Fibroblast of lung (primary cell): ENCODE results near the gene POSTN. TPM values are rescaled to one million over a fixed set of nuclear protein-coding genes. Genes with fewer than 3 reads are reported as not detected.
A peak's percentile ranks its signal among the peaks of the same experiment; 100 is the strongest.

Source experiments
- DNase-seq, 2 donors: peaks; one replicate each; pipeline versions ENCODE4 v3.0.0 to v3.0.0-alpha.2; 2010; ENCODE audit warnings: low read depth in 2 of 2
- H2AFZ ChIP-seq: 2 replicates; pipeline ENCODE4 v1.5.1; 2012; ENCODE audit warnings: low read length, control low read depth, inconsistent platforms
- H3K27ac ChIP-seq: 2 replicates; pipeline ENCODE4 v1.5.1; 2011; ENCODE audit warnings: low read length, control low read depth; ENCODE audit not compliant: insufficient read depth
- H3K27me3 ChIP-seq: 2 replicates; pipeline ENCODE4 v1.5.1; 2011; ENCODE audit warnings: mild to moderate bottlenecking, low read length; ENCODE audit not compliant: control insufficient read depth, insufficient read depth
- H3K36me3 ChIP-seq: 2 replicates; pipeline ENCODE4 v1.5.1; 2011; ENCODE audit warnings: low read length; ENCODE audit not compliant: control insufficient read depth, insufficient read depth
- H3K4me1 ChIP-seq: 2 replicates; pipeline ENCODE4 v1.5.1; 2011; ENCODE audit warnings: low read length; ENCODE audit not compliant: control insufficient read depth, insufficient read depth; ENCODE audit errors: extremely low read depth
- H3K4me2 ChIP-seq: 2 replicates; pipeline ENCODE4 v1.5.1; 2011; ENCODE audit warnings: low read length, control low read depth; ENCODE audit not compliant: insufficient read depth; ENCODE audit errors: extremely low read depth
- H3K4me3 ChIP-seq, 4 experiments: fragments of 200-600 bp in 1 of 4; sonication (generic) in 1 of 4; replicated peaks in 1 of 4; 2 replicates each; pipeline ENCODE4 v1.5.1; 2011 to 2016; ENCODE audit warnings: low read length in 4 of 4, low read depth in 3 of 4, mild to moderate bottlenecking in 3 of 4, control low read depth in 2 of 4, inconsistent platforms in 1 of 4, mixed read lengths in 1 of 4; ENCODE audit not compliant: insufficient read depth in 1 of 4; ENCODE audit errors: control extremely low read depth in 1 of 4
- H3K79me2 ChIP-seq: 2 replicates; pipeline ENCODE4 v1.5.1; 2012; ENCODE audit warnings: mild to moderate bottlenecking, low read length, inconsistent platforms; ENCODE audit not compliant: control insufficient read depth, insufficient read depth
- H3K9ac ChIP-seq: 2 replicates; pipeline ENCODE4 v1.5.1; 2011; ENCODE audit warnings: mild to moderate bottlenecking, low read length, control low read depth; ENCODE audit not compliant: insufficient read depth
- H3K9me3 ChIP-seq: 2 replicates; pipeline ENCODE4 v1.5.1; 2012; ENCODE audit warnings: low read depth, low read length; ENCODE audit not compliant: control insufficient read depth, insufficient read depth
- H4K20me1 ChIP-seq: 2 replicates; pipeline ENCODE4 v1.5.1; 2011; ENCODE audit warnings: low read length; ENCODE audit not compliant: control insufficient read depth, insufficient read depth; ENCODE audit errors: extremely low read depth
- EZH2 ChIP-seq: IDR thresholded peaks from 2 replicates; pipeline ENCODE4 v1.5.1; 2012; ENCODE audit warnings: low read length, control low read depth, mild to moderate bottlenecking; ENCODE audit errors: missing control alignments
- polyA plus RNA-seq, 2 donors: library from polyadenylated mRNA; depleted of rRNA in 1 of 2; stranded (reverse) in 1 of 2; unstranded in 1 of 2; fragments of >200 nt; gene quantifications; 2 replicates each; pipeline ENCODE4 v1.2.1, GENCODE V29; 2011 to 2012; ENCODE audit warnings: missing spikeins in 1 of 2
- total RNA-seq: library from RNA; depleted of rRNA; stranded (reverse); fragments of >200 nt; gene quantifications from 2 replicates; pipeline ENCODE4 v1.2.1, GENCODE V29; 2014
- TF ChIP-seq, protein P1 (sequence below), 2 donors: IDR thresholded peaks in 1 of 2; conservative IDR thresholded peaks in 1 of 2; 1 replicate in 1 of 2; 2 replicates in 1 of 2; pipeline ENCODE4 v1.5.1; 2011 to 2012; ENCODE audit warnings: low read length in 2 of 2, control low read depth in 1 of 2, inconsistent platforms in 1 of 2, low read depth in 1 of 2, mild to moderate bottlenecking in 1 of 2

POSTN gene
- total and polyA plus RNA-seq, 2 donors (not counting 1 experiment from before 2014, with no cell fraction given), result 221 to 1,141 TPM

DNA sequence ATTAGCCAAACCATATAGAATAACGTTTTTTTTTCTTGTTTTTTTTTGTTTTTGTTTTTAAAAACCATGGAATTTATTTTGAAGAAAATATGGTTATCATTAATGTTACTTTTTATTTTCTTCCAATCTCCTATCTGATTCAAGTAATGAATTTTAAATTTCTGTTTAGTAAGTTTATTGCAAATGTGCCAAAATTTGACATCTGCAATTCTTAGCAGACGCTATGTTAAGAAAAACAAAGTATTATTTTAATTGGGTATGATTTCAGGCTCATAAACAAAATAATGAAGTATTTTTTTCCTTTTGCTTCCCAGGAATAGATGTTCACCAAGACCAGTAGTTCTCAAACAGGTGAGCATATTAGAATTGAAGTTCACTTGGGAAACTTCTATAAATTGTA is 63.1 kb downstream of the POSTN start:
- TF ChIP-seq, protein P1, sequence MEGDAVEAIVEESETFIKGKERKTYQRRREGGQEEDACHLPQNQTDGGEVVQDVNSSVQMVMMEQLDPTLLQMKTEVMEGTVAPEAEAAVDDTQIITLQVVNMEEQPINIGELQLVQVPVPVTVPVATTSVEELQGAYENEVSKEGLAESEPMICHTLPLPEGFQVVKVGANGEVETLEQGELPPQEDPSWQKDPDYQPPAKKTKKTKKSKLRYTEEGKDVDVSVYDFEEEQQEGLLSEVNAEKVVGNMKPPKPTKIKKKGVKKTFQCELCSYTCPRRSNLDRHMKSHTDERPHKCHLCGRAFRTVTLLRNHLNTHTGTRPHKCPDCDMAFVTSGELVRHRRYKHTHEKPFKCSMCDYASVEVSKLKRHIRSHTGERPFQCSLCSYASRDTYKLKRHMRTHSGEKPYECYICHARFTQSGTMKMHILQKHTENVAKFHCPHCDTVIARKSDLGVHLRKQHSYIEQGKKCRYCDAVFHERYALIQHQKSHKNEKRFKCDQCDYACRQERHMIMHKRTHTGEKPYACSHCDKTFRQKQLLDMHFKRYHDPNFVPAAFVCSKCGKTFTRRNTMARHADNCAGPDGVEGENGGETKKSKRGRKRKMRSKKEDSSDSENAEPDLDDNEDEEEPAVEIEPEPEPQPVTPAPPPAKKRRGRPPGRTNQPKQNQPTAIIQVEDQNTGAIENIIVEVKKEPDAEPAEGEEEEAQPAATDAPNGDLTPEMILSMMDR (conservative IDR thresholded peaks at IDR 0.05 in 1 of 2, IDR thresholded peaks at IDR 0.05 in 1 of 2; ENCODE audit: low read depth in 1 of 2, low read length in 2 of 2), result no peak
- no peak for TF ChIP-seq EZH2
- H3K9ac ChIP-seq, result no peak overlapping the region

DNA sequence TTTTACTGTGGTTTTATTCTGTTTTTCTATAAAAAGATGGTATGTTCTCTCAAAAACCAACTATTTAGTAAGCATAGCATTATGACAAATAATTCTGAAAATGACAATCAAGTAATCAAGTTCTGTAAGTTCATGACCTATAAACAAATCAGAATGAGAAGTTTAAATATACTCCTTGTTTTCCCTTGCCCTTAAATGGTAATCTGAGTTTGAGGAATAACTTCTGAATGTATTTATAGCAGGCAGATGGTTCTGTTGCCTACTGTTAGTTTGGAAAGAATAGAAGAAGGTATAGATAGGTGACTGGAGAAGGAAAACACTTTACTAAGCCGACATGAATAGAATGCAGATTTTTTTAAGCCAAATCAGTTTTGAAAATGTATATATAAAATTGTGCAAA is 63.9 kb downstream of the POSTN start:
- no peak overlapping the region for H2AFZ ChIP-seq
- H3K4me1 ChIP-seq, result peaks cover 5% of the 10 kb centered on the region
- H3K4me3 ChIP-seq, result no peak overlapping the region
- H3K9me3 ChIP-seq, result no peaks in the 10 kb centered on the region
- H4K20me1 ChIP-seq, result no peaks in the 10 kb centered on the region
- no peak overlapping the region for H3K4me2 ChIP-seq
- H3K27ac ChIP-seq, result peak overlapping the region; percentile 82
- H3K9ac ChIP-seq, result no peak overlapping the region
- no peaks in the 10 kb centered on the region for H3K27me3 ChIP-seq
- H3K36me3 ChIP-seq, result no peaks in the 10 kb centered on the region
- no peaks in the 10 kb centered on the region for H3K79me2 ChIP-seq
- TF ChIP-seq, protein P1 (conservative IDR thresholded peaks at IDR 0.05 in 1 of 2, IDR thresholded peaks at IDR 0.05 in 1 of 2; ENCODE audit: low read depth in 1 of 2, low read length in 2 of 2), result no peak
- no peak for TF ChIP-seq EZH2
- no peak for DNase-seq

More for the DNA sequence above, 63.1 kb downstream of the POSTN start:
- H3K4me1 ChIP-seq, result peaks cover 9% of the 10 kb centered on the region
- no peak overlapping the region for H3K4me3 ChIP-seq
- no peaks in the 10 kb centered on the region for H3K27me3 ChIP-seq
- H3K9me3 ChIP-seq, result no peaks in the 10 kb centered on the region
- DNase-seq, result no peak
- no peak overlapping the region for H2AFZ ChIP-seq
- H3K4me2 ChIP-seq, result no peak overlapping the region
- no peaks in the 10 kb centered on the region for H3K79me2 ChIP-seq
- H4K20me1 ChIP-seq, result no peaks in the 10 kb centered on the region
- H3K36me3 ChIP-seq, result no peaks in the 10 kb centered on the region
- H3K27ac ChIP-seq, result no peak overlapping the region

DNA sequence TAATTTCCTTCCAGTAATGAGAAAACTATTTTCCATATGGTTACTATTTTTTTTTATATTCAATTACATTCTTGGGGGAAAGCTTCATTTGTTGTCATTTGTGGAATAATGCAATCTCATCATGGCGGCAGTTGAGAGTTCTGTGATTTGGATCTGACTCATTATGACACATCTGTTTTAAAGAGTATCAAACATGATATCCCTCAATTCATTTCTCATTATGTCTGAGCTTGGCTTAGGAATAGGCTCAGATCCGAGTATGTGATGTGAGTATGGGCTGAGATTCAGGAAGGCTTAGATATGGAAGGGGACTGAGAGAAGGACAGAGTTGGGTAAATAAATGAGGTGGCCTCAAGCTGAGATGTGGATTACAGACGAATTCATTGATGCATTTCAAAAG is 64.4 kb downstream of the POSTN start:
- H3K9ac ChIP-seq, result no peak overlapping the region
- H3K27ac ChIP-seq, result peak overlapping the region; percentile 82
- H3K27me3 ChIP-seq, result no peaks in the 10 kb centered on the region
- no peaks in the 10 kb centered on the region for H3K79me2 ChIP-seq
- H2AFZ ChIP-seq, result peak overlapping the region; percentile 71
- peak; percentile 84 to 92 for DNase-seq
- TF ChIP-seq, protein P1 (conservative IDR thresholded peaks at IDR 0.05 in 1 of 2, IDR thresholded peaks at IDR 0.05 in 1 of 2; ENCODE audit: low read depth in 1 of 2, low read length in 2 of 2), result no peak
- TF ChIP-seq EZH2, result no peak
- H3K4me2 ChIP-seq, result peak overlapping the region; percentile 66
- no peaks in the 10 kb centered on the region for H4K20me1 ChIP-seq
- peaks cover 4% of the 10 kb centered on the region for H3K4me1 ChIP-seq
- H3K4me3 ChIP-seq, result no peak overlapping the region
- no peaks in the 10 kb centered on the region for H3K9me3 ChIP-seq
- no peaks in the 10 kb centered on the region for H3K36me3 ChIP-seq
